Measurements from ENCODE around the gene DCBLD2. TPM values are rescaled to one million over a fixed set of nuclear protein-coding genes. Genes with fewer than 3 reads are reported as not detected.

The DCBLD2 gene
- total and polyA plus RNA-seq, 9 of the 15 experiments (the other 6 are each of a cell fraction or from before 2014, with no cell fraction given): 2.7 to 14.6 (median 7.4) TPM

DNA sequence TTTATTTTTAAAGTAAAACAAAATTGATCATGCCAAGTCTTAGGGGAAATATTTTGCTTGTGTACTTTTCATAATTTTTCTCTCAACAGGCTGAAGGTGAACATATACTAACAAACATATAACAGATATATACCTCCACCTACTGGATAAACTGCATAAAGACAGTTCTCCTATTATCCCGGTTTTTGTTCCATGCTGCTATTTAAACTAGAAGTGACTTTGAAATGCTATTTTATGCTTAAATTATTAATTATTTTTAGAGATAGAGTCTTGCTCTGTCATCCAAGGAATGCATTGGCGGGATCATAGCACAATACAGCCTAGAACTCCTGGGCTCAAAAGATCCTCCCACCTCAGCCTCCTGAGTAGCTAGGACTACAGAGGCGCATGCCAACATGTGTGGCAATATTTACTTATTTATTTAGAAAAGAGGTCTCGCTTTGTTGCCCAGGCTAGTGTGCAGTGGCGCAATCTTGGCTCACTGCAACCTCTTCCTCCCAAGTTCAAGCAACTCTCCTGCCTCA lies 88.6 kb downstream of the DCBLD2 start (continued):
- TF ChIP-seq, protein P1, sequence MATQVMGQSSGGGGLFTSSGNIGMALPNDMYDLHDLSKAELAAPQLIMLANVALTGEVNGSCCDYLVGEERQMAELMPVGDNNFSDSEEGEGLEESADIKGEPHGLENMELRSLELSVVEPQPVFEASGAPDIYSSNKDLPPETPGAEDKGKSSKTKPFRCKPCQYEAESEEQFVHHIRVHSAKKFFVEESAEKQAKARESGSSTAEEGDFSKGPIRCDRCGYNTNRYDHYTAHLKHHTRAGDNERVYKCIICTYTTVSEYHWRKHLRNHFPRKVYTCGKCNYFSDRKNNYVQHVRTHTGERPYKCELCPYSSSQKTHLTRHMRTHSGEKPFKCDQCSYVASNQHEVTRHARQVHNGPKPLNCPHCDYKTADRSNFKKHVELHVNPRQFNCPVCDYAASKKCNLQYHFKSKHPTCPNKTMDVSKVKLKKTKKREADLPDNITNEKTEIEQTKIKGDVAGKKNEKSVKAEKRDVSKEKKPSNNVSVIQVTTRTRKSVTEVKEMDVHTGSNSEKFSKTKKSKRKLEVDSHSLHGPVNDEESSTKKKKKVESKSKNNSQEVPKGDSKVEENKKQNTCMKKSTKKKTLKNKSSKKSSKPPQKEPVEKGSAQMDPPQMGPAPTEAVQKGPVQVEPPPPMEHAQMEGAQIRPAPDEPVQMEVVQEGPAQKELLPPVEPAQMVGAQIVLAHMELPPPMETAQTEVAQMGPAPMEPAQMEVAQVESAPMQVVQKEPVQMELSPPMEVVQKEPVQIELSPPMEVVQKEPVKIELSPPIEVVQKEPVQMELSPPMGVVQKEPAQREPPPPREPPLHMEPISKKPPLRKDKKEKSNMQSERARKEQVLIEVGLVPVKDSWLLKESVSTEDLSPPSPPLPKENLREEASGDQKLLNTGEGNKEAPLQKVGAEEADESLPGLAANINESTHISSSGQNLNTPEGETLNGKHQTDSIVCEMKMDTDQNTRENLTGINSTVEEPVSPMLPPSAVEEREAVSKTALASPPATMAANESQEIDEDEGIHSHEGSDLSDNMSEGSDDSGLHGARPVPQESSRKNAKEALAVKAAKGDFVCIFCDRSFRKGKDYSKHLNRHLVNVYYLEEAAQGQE (IDR thresholded peaks at IDR 0.05; ENCODE audit: borderline replicate concordance): peak; percentile 24; the same call in 1 of the 2 replicates
- TF ChIP-seq, protein P1 (CRISPR knock-in tag; IDR thresholded peaks at IDR 0.05; ENCODE audit: low read depth): no peak
- TF ChIP-seq CTCF (IDR thresholded peaks at IDR 0.05 in 2 of 3, conservative IDR thresholded peaks at IDR 0.05 in 1 of 3; ENCODE audit: insufficient read depth in 2 of 3, low read depth in 1 of 3, low read length in 3 of 3): peak in 2 of 3 experiments; percentile 42 to 59; a peak in 3 of 6 replicates
